Keratinocyte (primary cell): ENCODE measurements around the gene KCNB1.

Experiments
- CTCF ChIP-seq, 3 experiments: IDR thresholded peaks in 1 of 3; conservative IDR thresholded peaks in 1 of 3; optimal IDR thresholded peaks in 1 of 3; 2 replicates in 2 of 3; 3 replicates in 1 of 3; pipeline versions ENCODE3 to v1.5.1; 2011; ENCODE audit warnings: low read length in 3 of 3, mild to moderate bottlenecking in 3 of 3, moderate library complexity in 2 of 3, control low read depth in 1 of 3, inconsistent platforms in 1 of 3; ENCODE audit not compliant: insufficient read depth in 2 of 3; ENCODE audit errors: extremely low read depth in 1 of 3
- EZH2 ChIP-seq: IDR thresholded peaks from one replicate; pipeline ENCODE4 v1.6.1; 2012; ENCODE audit warnings: inconsistent platforms, mild to moderate bottlenecking, low read length, moderate library complexity

DNA sequence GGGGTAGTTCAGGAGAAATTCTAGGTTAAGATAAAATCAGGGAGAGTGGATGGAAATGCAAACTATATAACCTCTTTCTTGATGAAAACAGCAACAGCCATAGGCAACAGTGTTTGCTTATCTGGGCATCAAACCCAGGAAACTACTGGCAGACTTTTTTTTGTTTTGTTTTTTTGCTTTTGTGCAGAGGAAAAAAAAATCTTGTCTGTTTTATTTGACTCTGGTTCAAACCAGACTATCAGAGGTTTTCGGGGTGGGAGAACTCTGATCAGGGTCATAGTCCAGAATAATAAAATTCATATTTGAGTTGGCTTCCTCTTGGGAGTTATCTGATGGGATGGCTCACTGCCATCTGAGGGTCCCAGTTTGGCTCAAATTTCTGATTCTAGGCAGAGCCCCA lies 115.8 kb downstream of the KCNB1 start:
- TF ChIP-seq CTCF (optimal IDR thresholded peaks at IDR 0.05 in 1 of 3, IDR thresholded peaks at IDR 0.05 in 1 of 3, conservative IDR thresholded peaks at IDR 0.05 in 1 of 3; ENCODE audit: extremely low read depth in 1 of 3, insufficient read depth in 2 of 3, low read length in 3 of 3), result no peak
- TF ChIP-seq EZH2, result no peak
